ENCODE results near the gene ZBTB44.

DNA sequence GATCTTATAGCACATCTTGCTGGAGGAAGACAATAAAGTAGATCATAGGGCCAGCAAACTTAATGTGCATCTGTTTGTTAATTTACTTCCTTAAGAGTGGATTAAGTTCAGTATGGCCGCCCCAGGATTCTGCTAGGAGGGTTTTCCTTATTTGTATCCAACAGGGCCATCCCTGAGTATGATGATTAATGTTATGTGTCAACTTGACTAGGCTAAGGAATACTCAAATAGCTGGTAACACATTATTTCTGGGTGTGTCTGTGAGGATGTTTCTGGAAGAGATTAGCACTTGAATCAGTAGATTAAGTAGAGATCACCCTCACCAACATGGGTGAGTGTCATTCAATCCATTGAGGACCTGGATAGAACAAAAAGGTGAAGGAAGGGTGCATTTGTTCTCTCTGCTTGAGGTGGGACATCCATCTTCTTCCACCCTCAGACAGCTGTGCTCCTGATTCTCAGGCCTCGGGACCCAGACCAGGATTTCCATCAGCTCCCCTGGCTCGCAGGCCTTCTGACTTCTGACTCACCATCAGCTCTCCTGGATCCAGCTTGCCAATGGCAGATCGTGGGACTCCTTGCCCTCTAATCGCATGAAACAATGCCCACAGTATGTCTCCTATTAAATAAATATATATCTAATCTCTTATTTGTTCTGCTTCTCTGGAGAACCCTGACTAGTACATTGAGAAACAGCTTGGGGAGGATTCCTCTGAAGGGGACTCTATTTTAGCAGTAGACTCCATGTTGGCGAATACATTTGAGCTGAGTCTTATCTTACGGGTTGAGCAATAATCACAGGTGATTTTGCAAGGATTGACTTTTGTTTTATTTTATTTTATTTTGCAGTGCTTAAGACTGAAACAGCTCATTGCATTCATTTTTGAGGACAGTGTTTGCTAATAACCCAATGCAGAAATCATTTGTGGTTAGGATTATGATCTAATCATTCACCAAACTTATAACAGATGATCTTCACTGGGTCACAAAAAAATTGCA is 9.0 kb upstream of the ZBTB44 start:
- no peak for TF ChIP-seq POLR2A (IDR thresholded peaks at IDR 0.05)
- TF ChIP-seq, protein P1, sequence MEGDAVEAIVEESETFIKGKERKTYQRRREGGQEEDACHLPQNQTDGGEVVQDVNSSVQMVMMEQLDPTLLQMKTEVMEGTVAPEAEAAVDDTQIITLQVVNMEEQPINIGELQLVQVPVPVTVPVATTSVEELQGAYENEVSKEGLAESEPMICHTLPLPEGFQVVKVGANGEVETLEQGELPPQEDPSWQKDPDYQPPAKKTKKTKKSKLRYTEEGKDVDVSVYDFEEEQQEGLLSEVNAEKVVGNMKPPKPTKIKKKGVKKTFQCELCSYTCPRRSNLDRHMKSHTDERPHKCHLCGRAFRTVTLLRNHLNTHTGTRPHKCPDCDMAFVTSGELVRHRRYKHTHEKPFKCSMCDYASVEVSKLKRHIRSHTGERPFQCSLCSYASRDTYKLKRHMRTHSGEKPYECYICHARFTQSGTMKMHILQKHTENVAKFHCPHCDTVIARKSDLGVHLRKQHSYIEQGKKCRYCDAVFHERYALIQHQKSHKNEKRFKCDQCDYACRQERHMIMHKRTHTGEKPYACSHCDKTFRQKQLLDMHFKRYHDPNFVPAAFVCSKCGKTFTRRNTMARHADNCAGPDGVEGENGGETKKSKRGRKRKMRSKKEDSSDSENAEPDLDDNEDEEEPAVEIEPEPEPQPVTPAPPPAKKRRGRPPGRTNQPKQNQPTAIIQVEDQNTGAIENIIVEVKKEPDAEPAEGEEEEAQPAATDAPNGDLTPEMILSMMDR (IDR thresholded peaks at IDR 0.05) = no peak

Data from esophagus squamous epithelium (tissue), 4 donors.